Measurements from ENCODE around the gene B4GALT2.

Gene B4GALT2

DNA sequence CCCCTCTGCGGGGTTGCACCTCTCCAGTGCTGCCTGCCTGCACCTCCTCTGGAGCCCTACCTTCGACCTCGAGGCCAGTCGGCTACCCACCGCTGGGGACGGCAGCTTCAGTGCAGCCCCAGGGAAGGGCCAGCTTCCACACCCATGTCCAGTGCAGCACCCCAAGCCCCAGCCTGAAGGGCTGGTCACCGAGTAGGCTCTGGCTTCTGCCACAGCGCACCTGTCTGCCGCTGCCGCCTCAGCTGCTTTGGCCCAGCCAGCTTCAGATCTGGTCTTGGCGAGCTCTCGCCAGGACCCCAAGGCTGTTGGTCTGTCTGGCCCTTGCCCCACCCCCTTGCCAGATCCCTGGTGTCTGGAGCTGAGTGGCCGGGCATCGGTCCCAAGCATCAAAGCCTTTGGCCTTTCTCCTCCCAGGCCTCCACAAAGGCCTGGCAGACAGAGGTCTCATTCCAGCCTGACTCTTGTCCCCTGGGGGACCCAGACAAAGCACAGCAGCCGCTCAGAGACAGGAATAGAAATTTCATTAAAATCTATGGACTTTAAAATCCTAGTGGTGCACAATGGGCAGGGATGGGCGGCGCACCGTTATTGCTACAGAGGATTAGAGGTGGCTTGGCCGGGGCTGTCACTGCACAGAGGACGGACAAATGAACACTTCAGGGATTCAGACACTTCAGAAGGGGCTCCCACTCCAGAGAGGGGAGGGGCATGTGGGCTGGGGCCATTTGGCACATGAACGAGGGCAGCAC, 17.1 kb downstream of the B4GALT2 start:
- H3K9ac ChIP-seq (ENCODE audit: low read depth, low read length), result no peak overlapping the region
- DNase-seq (no peak), ATAC-seq (ENCODE audit: insufficient read depth, low read depth) (no peak)
- no peaks in the 10 kb centered on the region for H3K9me3 ChIP-seq (ENCODE audit: insufficient read depth, low read length, severe bottlenecking)
- H3K79me2 ChIP-seq (ENCODE audit: insufficient read depth, low read length), result no peaks in the 10 kb centered on the region
- H3K27ac ChIP-seq (ENCODE audit: low read length), result no peak overlapping the region
- H3K4me3 ChIP-seq (ENCODE audit: low read depth in 1 of 2, low read length in 2 of 2), result no peak overlapping the region
- H3K27me3 ChIP-seq (ENCODE audit: insufficient read depth, low read length, poor library complexity), result peaks cover 4% of the 10 kb centered on the region
- TF ChIP-seq, protein P1, sequence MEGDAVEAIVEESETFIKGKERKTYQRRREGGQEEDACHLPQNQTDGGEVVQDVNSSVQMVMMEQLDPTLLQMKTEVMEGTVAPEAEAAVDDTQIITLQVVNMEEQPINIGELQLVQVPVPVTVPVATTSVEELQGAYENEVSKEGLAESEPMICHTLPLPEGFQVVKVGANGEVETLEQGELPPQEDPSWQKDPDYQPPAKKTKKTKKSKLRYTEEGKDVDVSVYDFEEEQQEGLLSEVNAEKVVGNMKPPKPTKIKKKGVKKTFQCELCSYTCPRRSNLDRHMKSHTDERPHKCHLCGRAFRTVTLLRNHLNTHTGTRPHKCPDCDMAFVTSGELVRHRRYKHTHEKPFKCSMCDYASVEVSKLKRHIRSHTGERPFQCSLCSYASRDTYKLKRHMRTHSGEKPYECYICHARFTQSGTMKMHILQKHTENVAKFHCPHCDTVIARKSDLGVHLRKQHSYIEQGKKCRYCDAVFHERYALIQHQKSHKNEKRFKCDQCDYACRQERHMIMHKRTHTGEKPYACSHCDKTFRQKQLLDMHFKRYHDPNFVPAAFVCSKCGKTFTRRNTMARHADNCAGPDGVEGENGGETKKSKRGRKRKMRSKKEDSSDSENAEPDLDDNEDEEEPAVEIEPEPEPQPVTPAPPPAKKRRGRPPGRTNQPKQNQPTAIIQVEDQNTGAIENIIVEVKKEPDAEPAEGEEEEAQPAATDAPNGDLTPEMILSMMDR (IDR thresholded peaks at IDR 0.05; ENCODE audit: borderline replicate concordance, extremely low read depth, low read length, poor library complexity, severe bottlenecking), result no peak
- TF ChIP-seq EZH2 (IDR thresholded peaks at IDR 0.05; ENCODE audit: borderline replicate concordance, low read depth, low read length, severe bottlenecking), result no peak
- no peak overlapping the region for H3K4me2 ChIP-seq (ENCODE audit: insufficient read depth, low read length)
- no peak overlapping the region for H2AFZ ChIP-seq (ENCODE audit: low read depth, low read length)
- H3K36me3 ChIP-seq (ENCODE audit: insufficient read depth, low read length), result no peaks in the 10 kb centered on the region
- peaks cover 16% of the 10 kb centered on the region for H3K4me1 ChIP-seq (ENCODE audit: insufficient read depth, low read length)
- H4K20me1 ChIP-seq (ENCODE audit: insufficient read depth, low read length), result peaks cover 7% of the 10 kb centered on the region; the same call in 1 of the 2 replicates

DNA sequence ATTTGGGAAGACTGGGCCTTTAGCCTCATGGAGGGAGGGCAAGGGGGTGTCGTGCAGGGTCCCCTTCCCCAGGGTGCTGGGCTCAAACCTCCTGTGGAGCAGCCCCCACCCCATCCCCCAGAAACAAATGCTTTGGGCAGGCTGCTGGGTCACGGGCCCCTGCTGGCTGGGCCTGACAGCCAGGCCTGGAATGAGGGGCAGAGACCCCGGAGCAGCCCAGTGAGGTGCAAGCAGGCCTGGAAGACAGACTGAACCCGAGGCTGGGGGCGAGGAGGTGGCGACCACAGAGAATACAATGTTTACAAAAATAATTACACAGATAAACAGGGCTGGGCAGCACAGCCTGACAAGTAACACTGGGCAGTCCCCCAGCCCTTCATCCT, 17.7 kb downstream of the B4GALT2 start:
- Histone ChIP-seq H3K27me3 (ENCODE audit: insufficient read depth, low read length, poor library complexity) (no peaks in the 10 kb centered on the region), H3K9ac (ENCODE audit: low read depth, low read length) (no peak overlapping the region), H3K4me2 (ENCODE audit: insufficient read depth, low read length) (no peak overlapping the region), H3K36me3 (ENCODE audit: insufficient read depth, low read length) (no peaks in the 10 kb centered on the region), H4K20me1 (ENCODE audit: insufficient read depth, low read length) (peaks cover 7% of the 10 kb centered on the region; the same call in 1 of the 2 replicates), H3K9me3 (ENCODE audit: insufficient read depth, low read length, severe bottlenecking) (no peaks in the 10 kb centered on the region), H3K79me2 (ENCODE audit: insufficient read depth, low read length) (no peaks in the 10 kb centered on the region), H3K4me1 (ENCODE audit: insufficient read depth, low read length) (peaks cover 10% of the 10 kb centered on the region), H3K4me3 (ENCODE audit: low read depth in 1 of 2, low read length in 2 of 2) (no peak overlapping the region), H3K27ac (ENCODE audit: low read length) (no peak overlapping the region), H2AFZ (ENCODE audit: low read depth, low read length) (no peak overlapping the region)
- DNase-seq (no peak), ATAC-seq (ENCODE audit: insufficient read depth, low read depth) (no peak)
- no peak for TF ChIP-seq EZH2 (IDR thresholded peaks at IDR 0.05; ENCODE audit: borderline replicate concordance, low read depth, low read length, severe bottlenecking)
- TF ChIP-seq, protein P1 (IDR thresholded peaks at IDR 0.05; ENCODE audit: borderline replicate concordance, extremely low read depth, low read length, poor library complexity, severe bottlenecking), result no peak

DNA sequence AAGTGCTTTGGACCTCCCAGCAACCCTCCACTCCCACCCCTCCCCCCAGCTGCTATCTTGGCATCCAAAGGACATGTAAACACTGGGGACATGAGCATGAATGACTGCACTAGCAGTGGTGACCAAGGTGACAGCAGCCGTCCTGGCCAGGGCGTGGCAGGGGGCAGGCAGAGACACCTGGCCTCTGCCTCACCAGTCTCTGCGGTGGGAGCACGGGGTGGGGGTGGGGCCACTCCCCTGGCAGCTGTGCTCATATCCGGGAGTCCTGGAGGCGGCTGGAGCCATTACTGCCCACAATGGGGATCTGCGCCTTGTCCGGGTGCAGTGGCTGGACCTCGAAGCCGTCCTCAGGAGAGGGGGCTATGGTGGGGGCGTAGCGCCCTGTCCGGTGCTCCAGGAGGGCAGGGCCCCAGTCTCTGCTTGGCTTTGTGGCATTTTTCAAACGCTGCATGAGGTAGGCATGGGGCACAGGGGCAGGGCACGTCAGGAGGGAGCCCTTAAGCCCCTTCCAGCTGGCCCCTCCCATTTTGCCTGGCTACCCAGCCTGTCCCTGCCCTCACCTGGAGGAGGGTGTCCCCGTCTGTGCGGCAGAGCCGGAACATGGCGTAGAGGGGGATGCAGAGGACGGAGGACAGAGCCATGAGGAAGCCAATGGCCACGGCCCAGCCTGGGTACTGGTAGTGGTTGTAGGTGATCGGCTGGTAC, 18.4 kb downstream of the B4GALT2 start:
- ATAC-seq (ENCODE audit: insufficient read depth, low read depth) (no peak), DNase-seq (no peak)
- H3K4me2 ChIP-seq (ENCODE audit: insufficient read depth, low read length), result no peak overlapping the region
- no peak overlapping the region for H3K27ac ChIP-seq (ENCODE audit: low read length)
- no peak overlapping the region for H3K9ac ChIP-seq (ENCODE audit: low read depth, low read length)
- no peak for TF ChIP-seq EZH2 (IDR thresholded peaks at IDR 0.05; ENCODE audit: borderline replicate concordance, low read depth, low read length, severe bottlenecking)
- TF ChIP-seq, protein P1 (IDR thresholded peaks at IDR 0.05; ENCODE audit: borderline replicate concordance, extremely low read depth, low read length, poor library complexity, severe bottlenecking), result no peak
- peaks cover 7% of the 10 kb centered on the region; the same call in 1 of the 2 replicates for H4K20me1 ChIP-seq (ENCODE audit: insufficient read depth, low read length)
- no peaks in the 10 kb centered on the region for H3K36me3 ChIP-seq (ENCODE audit: insufficient read depth, low read length)
- H3K27me3 ChIP-seq (ENCODE audit: insufficient read depth, low read length, poor library complexity), result no peaks in the 10 kb centered on the region
- H3K9me3 ChIP-seq (ENCODE audit: insufficient read depth, low read length, severe bottlenecking), result no peaks in the 10 kb centered on the region
- H3K79me2 ChIP-seq (ENCODE audit: insufficient read depth, low read length), result no peaks in the 10 kb centered on the region
- H2AFZ ChIP-seq (ENCODE audit: low read depth, low read length), result no peak overlapping the region
- H3K4me1 ChIP-seq (ENCODE audit: insufficient read depth, low read length), result peaks cover 3% of the 10 kb centered on the region
- H3K4me3 ChIP-seq (ENCODE audit: low read depth in 1 of 2, low read length in 2 of 2), result no peak overlapping the region

Data from DND-41 (cell line).